IMR-90 (cell line): ENCODE measurements around the gene NAA30.

ENCODE experiments used
- BHLHE40 ChIP-seq: fragments of 150-350 bp; IDR thresholded peaks from 2 replicates; pipeline ENCODE4 v1.6.1; 2016; ENCODE audit warnings: mild to moderate bottlenecking, low read depth, low read length
- CEBPB ChIP-seq: IDR thresholded peaks from 2 replicates; pipeline ENCODE4 v1.6.1; 2012; ENCODE audit warnings: low read depth, low read length, improper control_type of control experiment
- RCOR1 ChIP-seq: IDR thresholded peaks from 2 replicates; pipeline ENCODE4 v1.6.1; 2012; ENCODE audit warnings: mild to moderate bottlenecking, low read length, improper control_type of control experiment; ENCODE audit not compliant: insufficient replicate concordance
- TF ChIP-seq, protein P1 (sequence below): fragments of 150-350 bp; IDR thresholded peaks from 2 replicates; pipeline ENCODE4 v1.6.1; 2017; ENCODE audit warnings: mild to moderate bottlenecking, antibody characterized with exemption, low read length, low read depth
- TF ChIP-seq, protein P2 (sequence below): conservative IDR thresholded peaks from 2 replicates; pipeline ENCODE4 v1.5.1; 2012; ENCODE audit warnings: mild to moderate bottlenecking, low read depth, low read length, improper control_type of control experiment

DNA sequence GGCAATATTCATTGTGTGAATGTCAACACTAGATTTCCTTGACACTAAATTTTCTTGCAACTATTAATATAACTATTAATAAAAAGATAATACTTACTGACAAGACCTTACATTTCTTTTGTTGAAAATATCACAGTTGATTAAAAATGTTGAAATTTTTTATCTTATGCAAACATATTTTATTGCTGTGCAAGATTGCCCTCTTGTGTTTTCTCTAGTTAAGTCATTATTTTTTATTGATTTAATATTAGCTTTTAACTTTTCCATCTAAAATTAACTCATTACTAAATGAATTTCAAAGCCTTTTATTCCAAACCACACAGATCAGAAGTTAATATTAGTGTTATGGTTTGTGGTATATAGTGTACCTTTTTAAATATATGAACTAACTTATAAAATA, 11.7 kb upstream of the NAA30 start:
- TF ChIP-seq CEBPB (no peak), BHLHE40 (no peak), RCOR1 (no peak)
- TF ChIP-seq, protein P1, sequence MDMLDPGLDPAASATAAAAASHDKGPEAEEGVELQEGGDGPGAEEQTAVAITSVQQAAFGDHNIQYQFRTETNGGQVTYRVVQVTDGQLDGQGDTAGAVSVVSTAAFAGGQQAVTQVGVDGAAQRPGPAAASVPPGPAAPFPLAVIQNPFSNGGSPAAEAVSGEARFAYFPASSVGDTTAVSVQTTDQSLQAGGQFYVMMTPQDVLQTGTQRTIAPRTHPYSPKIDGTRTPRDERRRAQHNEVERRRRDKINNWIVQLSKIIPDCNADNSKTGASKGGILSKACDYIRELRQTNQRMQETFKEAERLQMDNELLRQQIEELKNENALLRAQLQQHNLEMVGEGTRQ, result no peak
- TF ChIP-seq, protein P2, sequence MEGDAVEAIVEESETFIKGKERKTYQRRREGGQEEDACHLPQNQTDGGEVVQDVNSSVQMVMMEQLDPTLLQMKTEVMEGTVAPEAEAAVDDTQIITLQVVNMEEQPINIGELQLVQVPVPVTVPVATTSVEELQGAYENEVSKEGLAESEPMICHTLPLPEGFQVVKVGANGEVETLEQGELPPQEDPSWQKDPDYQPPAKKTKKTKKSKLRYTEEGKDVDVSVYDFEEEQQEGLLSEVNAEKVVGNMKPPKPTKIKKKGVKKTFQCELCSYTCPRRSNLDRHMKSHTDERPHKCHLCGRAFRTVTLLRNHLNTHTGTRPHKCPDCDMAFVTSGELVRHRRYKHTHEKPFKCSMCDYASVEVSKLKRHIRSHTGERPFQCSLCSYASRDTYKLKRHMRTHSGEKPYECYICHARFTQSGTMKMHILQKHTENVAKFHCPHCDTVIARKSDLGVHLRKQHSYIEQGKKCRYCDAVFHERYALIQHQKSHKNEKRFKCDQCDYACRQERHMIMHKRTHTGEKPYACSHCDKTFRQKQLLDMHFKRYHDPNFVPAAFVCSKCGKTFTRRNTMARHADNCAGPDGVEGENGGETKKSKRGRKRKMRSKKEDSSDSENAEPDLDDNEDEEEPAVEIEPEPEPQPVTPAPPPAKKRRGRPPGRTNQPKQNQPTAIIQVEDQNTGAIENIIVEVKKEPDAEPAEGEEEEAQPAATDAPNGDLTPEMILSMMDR, result peak; percentile 32; the same call in 1 of the 2 replicates
